Endothelial cell of umbilical vein (primary cell): ENCODE measurements around the gene LIAS. TPM values are rescaled to one million over a fixed set of nuclear protein-coding genes. Genes with fewer than 3 reads are reported as not detected.

Experiments used
- BruUV-seq: library from RNA; stranded (reverse); fragments of 400-500 nt; replicated peaks from 2 replicates; lab custom pipeline; 2021; lab: Mats Ljungman, UMichigan
- CTCF ChIA-PET: fragments of 300-600, 350-600 bp; sonication (Branson Sonifier 250); formaldehyde crosslinking; loops from one replicate; lab custom pipeline; 2021; ENCODE audit warnings: antibody characterized with exemption, inconsistent platforms; lab: Charles Lee
- POLR2A ChIA-PET: fragments of 300-600, 350-600 bp; sonication (Branson Sonifier 250); formaldehyde crosslinking; loops from one replicate; lab custom pipeline; 2021; ENCODE audit warnings: antibody characterized with exemption, inconsistent platforms; lab: Charles Lee
- DNase-seq: peaks from one replicate; pipeline ENCODE4 v3.0.0-alpha.2; 2011; ENCODE audit warnings: low read depth, low spot score
- FAIRE-seq: peaks from 2 replicates; lab custom pipeline; 2011; peaks lifted over from hg19 to GRCh38; lab: Jason Lieb, UNC
- H2AFZ ChIP-seq: 2 replicates; pipeline ENCODE4 v1.6.0; 2012; ENCODE audit warnings: low read depth, low read length, control low read depth, inconsistent platforms
- H3K27ac ChIP-seq: 2 replicates; pipeline ENCODE4 v1.5.1; 2011; ENCODE audit warnings: low read depth, mild to moderate bottlenecking, control low read depth, low read length, moderate library complexity; ENCODE audit not compliant: insufficient read depth
- H3K27me3 ChIP-seq, 2 experiments: 2 replicates each; pipeline versions ENCODE4 v1.6.0 to v1.6.1; 2011; ENCODE audit warnings: low read length in 2 of 2, mixed read lengths in 1 of 2; ENCODE audit not compliant: control insufficient read depth in 2 of 2, insufficient read depth in 2 of 2
- H3K36me3 ChIP-seq, 2 experiments: 2 replicates in 1 of 2; 3 replicates in 1 of 2; pipeline ENCODE4 v1.5.1; 2011; ENCODE audit warnings: low read length in 2 of 2, mild to moderate bottlenecking in 1 of 2, moderate library complexity in 1 of 2; ENCODE audit not compliant: control insufficient read depth in 2 of 2, insufficient read depth in 2 of 2; ENCODE audit errors: extremely low read depth in 1 of 2
- H3K4me1 ChIP-seq: 3 replicates; pipeline ENCODE4 v1.5.1; 2011; ENCODE audit warnings: mild to moderate bottlenecking, low read length; ENCODE audit not compliant: control insufficient read depth, insufficient read depth; ENCODE audit errors: extremely low read depth
- H3K4me2 ChIP-seq: 2 replicates; pipeline ENCODE4 v1.6.1; 2011; ENCODE audit warnings: low read length, control low read depth, mixed read lengths; ENCODE audit not compliant: insufficient read depth
- H3K4me3 ChIP-seq, 3 experiments: fragments of 200-600 bp in 1 of 3; sonication (generic), shearing (Covaris generic) in 1 of 3; replicated peaks in 1 of 3; 2 replicates each; pipeline ENCODE4 v1.5.1; 2011 to 2016; ENCODE audit warnings: control low read depth in 3 of 3, low read length in 3 of 3, mild to moderate bottlenecking in 2 of 3, inconsistent platforms in 1 of 3, low read depth in 1 of 3, moderate library complexity in 1 of 3; ENCODE audit not compliant: insufficient read depth in 1 of 3
- H3K79me2 ChIP-seq: 2 replicates; pipeline ENCODE4 v1.6.0; 2012; ENCODE audit warnings: low read length, inconsistent platforms; ENCODE audit not compliant: control insufficient read depth, insufficient read depth
- H3K9ac ChIP-seq: replicated peaks from 2 replicates; pipeline ENCODE3; 2011; ENCODE audit warnings: low read length, control low read depth; ENCODE audit not compliant: insufficient read depth; ENCODE audit errors: extremely low read depth
- H3K9me1 ChIP-seq: replicated peaks from 3 replicates; pipeline ENCODE4 v1.6.0; 2011; ENCODE audit warnings: mild to moderate bottlenecking, low read length; ENCODE audit not compliant: control insufficient read depth, insufficient read depth; ENCODE audit errors: extremely low read depth
- H3K9me3 ChIP-seq: replicated peaks from 2 replicates; pipeline ENCODE4 v1.5.1; 2012; ENCODE audit warnings: low read length, inconsistent platforms; ENCODE audit not compliant: control insufficient read depth, insufficient read depth
- H4K20me1 ChIP-seq: replicated peaks from 2 replicates; pipeline ENCODE3; 2011; ENCODE audit warnings: mild to moderate bottlenecking, low read length; ENCODE audit not compliant: control insufficient read depth, insufficient read depth; ENCODE audit errors: extremely low read depth
- CTCF ChIP-seq, 2 donors: IDR thresholded peaks; 1 replicate in 1 of 2; 2 replicates in 1 of 2; pipeline ENCODE4 v1.5.1; 2011; ENCODE audit warnings: low read length in 2 of 2, mild to moderate bottlenecking in 2 of 2, moderate library complexity in 2 of 2, control low read depth in 1 of 2, inconsistent platforms in 1 of 2, low read depth in 1 of 2; ENCODE audit not compliant: insufficient read depth in 1 of 2; ENCODE audit errors: extremely low read depth in 1 of 2
- EZH2 ChIP-seq: IDR thresholded peaks from 2 replicates; pipeline ENCODE4 v1.6.1; 2012; ENCODE audit warnings: borderline replicate concordance, low read depth, mild to moderate bottlenecking, moderate library complexity, low read length, inconsistent platforms; ENCODE audit not compliant: severe bottlenecking
- FOS ChIP-seq: IDR thresholded peaks from 2 replicates; pipeline ENCODE4 v1.6.1; 2011; ENCODE audit warnings: mild to moderate bottlenecking, low read length, moderate library complexity, borderline replicate concordance; ENCODE audit not compliant: insufficient read depth
- GATA2 ChIP-seq: IDR thresholded peaks from 2 replicates; pipeline ENCODE4 v1.7.0; 2011; ENCODE audit warnings: low read depth, mild to moderate bottlenecking, moderate library complexity, mixed read lengths, low read length; ENCODE audit not compliant: insufficient read length, insufficient read depth
- JUN ChIP-seq: IDR thresholded peaks from 2 replicates; pipeline ENCODE4 v1.6.1; 2011; ENCODE audit warnings: borderline replicate concordance, low read depth; ENCODE audit not compliant: insufficient read length, insufficient read depth
- MAX ChIP-seq: IDR thresholded peaks from 2 replicates; pipeline ENCODE4 v1.6.1; 2011; ENCODE audit not compliant: insufficient read depth, insufficient read length
- MYC ChIP-seq: IDR thresholded peaks from one replicate; pipeline ENCODE4 v1.6.1; 2011; ENCODE audit warnings: mild to moderate bottlenecking, low read depth, low read length
- POLR2A ChIP-seq: IDR thresholded peaks from 2 replicates; pipeline ENCODE4 v1.6.1; 2012; ENCODE audit warnings: low read depth, mild to moderate bottlenecking, control low read depth, low read length
- POLR2AphosphoS5 ChIP-seq: IDR thresholded peaks from 2 replicates; pipeline ENCODE4 v1.6.1; 2012; ENCODE audit warnings: low read depth, mild to moderate bottlenecking, control low read depth, low read length, moderate library complexity; ENCODE audit not compliant: insufficient read depth
- dilution Hi-C: fragments of 300-500 bp; cut with MboI; formaldehyde crosslinking; loops from one replicate; pipeline ENCODE4 v1.15.0; 2019; ENCODE audit warnings: low sequenced_read_pairs; ENCODE audit not compliant: extremely low pct_ligation_motif_present
- intact Hi-C: fragments of 100-400 bp; cut with micrococcal nuclease; formaldehyde crosslinking; loops from one replicate; pipeline ENCODE4 v1.10.0; 2022
- polyA plus RNA-seq, 4 experiments: library from polyadenylated mRNA; depleted of rRNA in 3 of 4; stranded (reverse) in 3 of 4; unstranded in 1 of 4; fragments of >200 nt; gene quantifications; 2 replicates each; pipeline versions ENCODE4 v1.2.1 to v1.2.3, GENCODE V29; 2011 to 2012; ENCODE audit warnings: missing spikeins in 1 of 4
- total RNA-seq: library from RNA; stranded (reverse); gene quantifications from 2 replicates; pipeline ENCODE4 v1.2.3, GENCODE V29; 2021

LIAS gene
- total and polyA plus RNA-seq, 2 donors (not counting 3 experiments of a cell fraction or from before 2014, with no cell fraction given), result 5.5 to 11.3 TPM

- H3K4me1 ChIP-seq, result peaks cover 16% of the 10 kb centered on the region
- H3K27me3 ChIP-seq, result no peaks in the 10 kb centered on the region
- H3K27ac ChIP-seq, result peak overlapping the region; percentile 90
- H3K9ac ChIP-seq, result peak overlapping the region; percentile 73
- CTCF ChIA-PET, result interaction anchor here (0.7 to 2.3 kb wide), 9 partner anchors 21 to 171 kb away, joined by 3 to 11 read pairs (median 4); partner anchors contain the start of genes SMIM14 and UBE2K
- H4K20me1 ChIP-seq, result no peaks in the 10 kb centered on the region
- BruUV-seq, result TSS peak; percentile 65
- peak overlapping the region; percentile 90 for H3K4me2 ChIP-seq
- TF ChIP-seq JUN, result no peak
- no peak for TF ChIP-seq EZH2
- TF ChIP-seq GATA2, result no peak
- TF ChIP-seq FOS, result no peak
- TF ChIP-seq CTCF (IDR thresholded peaks at IDR 0.05; ENCODE audit: extremely low read depth in 1 of 2, insufficient read depth in 1 of 2, low read depth in 1 of 2, low read length in 2 of 2), result no peak
- TF ChIP-seq MYC, result no peak
- TF ChIP-seq MAX, result no peak
- no peak for TF ChIP-seq POLR2A
- no peak for TF ChIP-seq POLR2AphosphoS5
- dilution Hi-C loops (no loop called here), intact Hi-C loops (loop anchor here (1.0 to 10.0 kb wide), 6 partner anchors 95 to 790 kb away; partner anchors contain the start of genes PDS5A and UBE2K)
- no peaks in the 10 kb centered on the region for H3K9me1 ChIP-seq
- peaks cover 48% of the 10 kb centered on the region for H3K79me2 ChIP-seq
- POLR2A ChIA-PET, result interaction anchor here (0.5 to 3.7 kb wide), 8 partner anchors 15 to 790 kb away, joined by 3 to 42 read pairs (median 4); partner anchors contain the start of genes LIAS, RPL9, SMIM14 and UBE2K
- H3K36me3 ChIP-seq, result no peaks in the 10 kb centered on the region
- H3K4me3 ChIP-seq, result peak overlapping the region; percentile 50 to 92 (median 60)
- no peak for FAIRE-seq
- no peak for DNase-seq
- no peaks in the 10 kb centered on the region for H3K9me3 ChIP-seq
- peak overlapping the region; percentile 64 for H2AFZ ChIP-seq
These were observed 68.0 kb downstream of the LIAS start for GRCh38 chr4:39526765-39527295.
